ENCODE measurements around the gene JAZF1. TPM values are rescaled to one million over a fixed set of nuclear protein-coding genes. Genes with fewer than 3 reads are reported as not detected.

Gene JAZF1
- polyA plus RNA-seq, 2 donors = 1.6 to 3.5 TPM

- Histone ChIP-seq H3K36me3 (ENCODE audit: control insufficient read depth in 2 of 2, insufficient read depth in 2 of 2, low read length in 1 of 2) (no peaks in the 10 kb centered on the region), H3K9me3 (ENCODE audit: control insufficient read depth in 2 of 2, insufficient read depth in 1 of 2, low read depth in 1 of 2, low read length in 1 of 2) (no peaks in the 10 kb centered on the region), H3K27me3 (ENCODE audit: control insufficient read depth in 1 of 2, insufficient read depth in 2 of 2, low read length in 2 of 2) (no peaks in the 10 kb centered on the region), H3K4me1 (ENCODE audit: control insufficient read depth in 2 of 2, insufficient read depth in 2 of 2, low read length in 1 of 2) (no peaks in the 10 kb centered on the region), H3K4me3 (ENCODE audit: low read depth in 1 of 2, low read length in 2 of 2) (no peak overlapping the region), H3K27ac (ENCODE audit: low read depth in 2 of 2, low read length in 1 of 2) (no peak overlapping the region)
- WGBS, 2 donors = 84% methylated on average over 2 of the region's 2 CpGs
Observed at GRCh38 chr7:27808626-27809025, 372.0 kb downstream of the JAZF1 start.

GRCh38 chr7:27804139-27804538, 376.5 kb downstream of the JAZF1 start:
- 83 to 85% methylated on average over 3 of the region's 3 CpGs for WGBS, 2 donors
- Histone ChIP-seq H3K9me3 (ENCODE audit: control insufficient read depth in 2 of 2, insufficient read depth in 1 of 2, low read depth in 1 of 2, low read length in 1 of 2) (no peaks in the 10 kb centered on the region), H3K27me3 (ENCODE audit: control insufficient read depth in 1 of 2, insufficient read depth in 2 of 2, low read length in 2 of 2) (no peaks in the 10 kb centered on the region), H3K4me3 (ENCODE audit: low read depth in 1 of 2, low read length in 2 of 2) (no peak overlapping the region), H3K4me1 (ENCODE audit: control insufficient read depth in 2 of 2, insufficient read depth in 2 of 2, low read length in 1 of 2) (no peaks in the 10 kb centered on the region), H3K27ac (ENCODE audit: low read depth in 2 of 2, low read length in 1 of 2) (no peak overlapping the region), H3K36me3 (ENCODE audit: control insufficient read depth in 2 of 2, insufficient read depth in 2 of 2, low read length in 1 of 2) (no peaks in the 10 kb centered on the region)

DNA sequence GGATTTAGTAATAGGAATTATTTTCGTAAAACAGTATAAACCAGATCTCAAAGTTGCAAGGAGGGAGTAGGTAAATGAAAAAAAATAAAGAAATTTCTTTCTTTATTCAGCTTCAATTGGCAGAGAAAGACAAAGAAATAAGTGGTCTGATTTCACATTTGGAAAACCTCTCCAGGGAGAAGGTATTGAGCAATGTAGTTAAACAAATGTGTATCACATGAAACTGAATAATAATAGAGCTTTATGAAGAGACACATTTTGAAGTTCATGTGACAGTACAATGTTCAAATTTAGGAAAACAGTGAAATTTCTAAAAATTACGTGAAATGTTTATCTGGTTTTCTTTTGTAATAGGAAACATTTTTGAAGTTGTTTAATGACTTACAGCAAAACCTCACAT, 377.6 kb downstream of the JAZF1 start:
- WGBS, 2 donors = 91 to 93% methylated on average over 2 of the region's 2 CpGs
- Histone ChIP-seq H3K27ac (ENCODE audit: low read depth in 2 of 2, low read length in 1 of 2) (no peak overlapping the region), H3K36me3 (ENCODE audit: control insufficient read depth in 2 of 2, insufficient read depth in 2 of 2, low read length in 1 of 2) (no peaks in the 10 kb centered on the region)

GRCh38 chr7:27799212-27799611, 381.4 kb downstream of the JAZF1 start:
- no peaks in the 10 kb centered on the region for H3K27me3 ChIP-seq (ENCODE audit: control insufficient read depth in 1 of 2, insufficient read depth in 2 of 2, low read length in 2 of 2)
- no peak overlapping the region for H3K4me3 ChIP-seq (ENCODE audit: low read depth in 1 of 2, low read length in 2 of 2)
- no peaks in the 10 kb centered on the region for H3K36me3 ChIP-seq (ENCODE audit: control insufficient read depth in 2 of 2, insufficient read depth in 2 of 2, low read length in 1 of 2)
- H3K9me3 ChIP-seq (ENCODE audit: control insufficient read depth in 2 of 2, insufficient read depth in 1 of 2, low read depth in 1 of 2, low read length in 1 of 2) = no peaks in the 10 kb centered on the region
- no peak overlapping the region for H3K27ac ChIP-seq (ENCODE audit: low read depth in 2 of 2, low read length in 1 of 2)
- 96% methylated on average over 2 of the region's 2 CpGs for WGBS, 2 donors
- H3K4me1 ChIP-seq (ENCODE audit: control insufficient read depth in 2 of 2, insufficient read depth in 2 of 2, low read length in 1 of 2) = no peaks in the 10 kb centered on the region

More for the DNA sequence above, 377.6 kb downstream of the JAZF1 start:
- H3K27me3 ChIP-seq (ENCODE audit: control insufficient read depth in 1 of 2, insufficient read depth in 2 of 2, low read length in 2 of 2) = no peaks in the 10 kb centered on the region
- H3K4me1 ChIP-seq (ENCODE audit: control insufficient read depth in 2 of 2, insufficient read depth in 2 of 2, low read length in 1 of 2) = no peaks in the 10 kb centered on the region
- no peak overlapping the region for H3K4me3 ChIP-seq (ENCODE audit: low read depth in 1 of 2, low read length in 2 of 2)
- no peaks in the 10 kb centered on the region for H3K9me3 ChIP-seq (ENCODE audit: control insufficient read depth in 2 of 2, insufficient read depth in 1 of 2, low read depth in 1 of 2, low read length in 1 of 2)

- H3K9me3 ChIP-seq (ENCODE audit: control insufficient read depth in 2 of 2, insufficient read depth in 1 of 2, low read depth in 1 of 2, low read length in 1 of 2) = no peaks in the 10 kb centered on the region
- H3K4me3 ChIP-seq (ENCODE audit: low read depth in 1 of 2, low read length in 2 of 2) = no peak overlapping the region
- 94 to 95% methylated on average over 1 of the region's 1 CpG for WGBS, 2 donors
- H3K4me1 ChIP-seq (ENCODE audit: control insufficient read depth in 2 of 2, insufficient read depth in 2 of 2, low read length in 1 of 2) = no peaks in the 10 kb centered on the region
- no peaks in the 10 kb centered on the region for H3K27me3 ChIP-seq (ENCODE audit: control insufficient read depth in 1 of 2, insufficient read depth in 2 of 2, low read length in 2 of 2)
- H3K36me3 ChIP-seq (ENCODE audit: control insufficient read depth in 2 of 2, insufficient read depth in 2 of 2, low read length in 1 of 2) = no peaks in the 10 kb centered on the region
- no peak overlapping the region for H3K27ac ChIP-seq (ENCODE audit: low read depth in 2 of 2, low read length in 1 of 2)
Observed at GRCh38 chr7:27795977-27796376, 384.6 kb downstream of the JAZF1 start.

DNA sequence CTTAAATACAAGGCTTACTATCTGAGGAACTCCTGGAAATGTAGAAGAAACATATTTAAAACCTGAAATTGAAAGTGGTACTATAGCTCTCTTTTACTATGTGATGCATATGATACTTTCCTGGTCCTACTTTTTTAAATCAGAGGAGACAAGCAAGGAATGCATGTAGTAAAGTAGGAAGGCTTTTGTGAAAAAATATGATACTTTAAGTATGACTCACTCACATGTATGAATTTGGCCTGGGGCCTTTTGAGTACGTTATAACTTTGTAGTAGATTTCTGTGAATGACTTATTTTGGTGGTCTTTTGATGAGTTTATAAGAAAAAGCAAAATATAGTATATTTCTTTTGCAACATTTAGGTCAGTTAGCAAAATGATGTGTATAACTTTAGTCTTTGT, 386.8 kb downstream of the JAZF1 start:
- H3K27ac ChIP-seq (ENCODE audit: low read depth in 2 of 2, low read length in 1 of 2) = no peak overlapping the region
- H3K9me3 ChIP-seq (ENCODE audit: control insufficient read depth in 2 of 2, insufficient read depth in 1 of 2, low read depth in 1 of 2, low read length in 1 of 2) = no peaks in the 10 kb centered on the region
- H3K36me3 ChIP-seq (ENCODE audit: control insufficient read depth in 2 of 2, insufficient read depth in 2 of 2, low read length in 1 of 2) = no peaks in the 10 kb centered on the region
- no peaks in the 10 kb centered on the region for H3K27me3 ChIP-seq (ENCODE audit: control insufficient read depth in 1 of 2, insufficient read depth in 2 of 2, low read length in 2 of 2)
- no peaks in the 10 kb centered on the region for H3K4me1 ChIP-seq (ENCODE audit: control insufficient read depth in 2 of 2, insufficient read depth in 2 of 2, low read length in 1 of 2)
- WGBS, 2 donors = 38 to 47% methylated on average over 1 of the region's 1 CpG
- no peak overlapping the region for H3K4me3 ChIP-seq (ENCODE audit: low read depth in 1 of 2, low read length in 2 of 2)

DNA sequence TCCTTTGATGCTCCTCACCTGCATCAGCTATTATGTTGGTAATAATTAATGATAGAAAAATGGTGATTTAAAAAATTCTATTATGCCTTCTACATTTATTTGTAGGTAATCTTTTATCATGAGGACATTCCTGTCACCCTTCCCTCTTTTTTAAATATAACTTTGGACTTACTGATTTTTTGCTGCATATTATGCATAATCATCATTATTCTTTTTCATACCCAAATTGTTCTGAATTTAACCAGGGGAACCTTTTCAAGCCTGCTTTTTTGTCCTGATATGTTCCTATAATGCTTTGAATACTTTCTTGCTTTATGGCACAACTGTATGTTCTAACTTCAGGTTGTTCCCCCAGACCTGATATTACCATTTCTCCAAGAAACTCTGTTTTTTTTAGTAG, 392.2 kb downstream of the JAZF1 start:
- H3K27ac ChIP-seq (ENCODE audit: low read depth in 2 of 2, low read length in 1 of 2) = no peak overlapping the region
- peaks cover 3% of the 10 kb centered on the region in 2 donors for H3K36me3 ChIP-seq (ENCODE audit: control insufficient read depth in 2 of 2, insufficient read depth in 2 of 2, low read length in 1 of 2)
- H3K9me3 ChIP-seq (ENCODE audit: control insufficient read depth in 2 of 2, insufficient read depth in 1 of 2, low read depth in 1 of 2, low read length in 1 of 2) = no peaks in the 10 kb centered on the region
- H3K4me1 ChIP-seq (ENCODE audit: control insufficient read depth in 2 of 2, insufficient read depth in 2 of 2, low read length in 1 of 2) = no peaks in the 10 kb centered on the region
- H3K27me3 ChIP-seq (ENCODE audit: control insufficient read depth in 1 of 2, insufficient read depth in 2 of 2, low read length in 2 of 2) = no peaks in the 10 kb centered on the region
- no peak overlapping the region for H3K4me3 ChIP-seq (ENCODE audit: low read depth in 1 of 2, low read length in 2 of 2)

DNA sequence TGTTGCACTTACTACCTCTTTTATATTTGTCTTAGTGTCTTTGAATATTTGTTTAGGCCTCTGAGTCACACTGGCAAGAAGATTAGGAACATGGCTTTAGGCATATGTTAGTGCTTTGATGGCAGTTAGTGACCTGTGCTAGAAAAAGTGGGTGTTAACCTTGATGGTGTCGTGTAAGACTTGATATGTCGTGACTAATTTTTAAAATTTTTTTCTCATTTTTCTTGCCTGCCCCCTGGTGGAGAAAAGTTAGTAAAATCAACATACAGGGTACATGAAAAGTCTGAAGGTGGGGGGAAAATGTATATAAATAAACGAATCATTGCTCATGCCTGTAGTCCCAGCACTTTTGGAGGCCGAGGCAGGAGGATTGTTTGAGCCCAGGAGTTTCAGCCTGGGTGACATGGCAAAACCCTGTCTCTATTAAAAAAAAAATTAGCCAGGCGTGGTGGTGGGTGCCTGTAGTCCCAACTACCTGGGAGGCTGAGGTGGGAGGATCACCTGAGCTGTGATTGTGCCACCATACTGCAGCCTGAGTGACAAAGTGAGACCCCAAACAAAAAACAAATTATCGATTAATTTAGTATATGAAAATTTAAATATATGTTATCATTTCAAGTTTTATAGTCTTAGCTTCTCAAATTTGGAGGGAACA, 396.1 kb downstream of the JAZF1 start:
- Histone ChIP-seq H3K4me1 (ENCODE audit: control insufficient read depth in 2 of 2, insufficient read depth in 2 of 2, low read length in 1 of 2) (no peaks in the 10 kb centered on the region), H3K27me3 (ENCODE audit: control insufficient read depth in 1 of 2, insufficient read depth in 2 of 2, low read length in 2 of 2) (no peaks in the 10 kb centered on the region), H3K36me3 (ENCODE audit: control insufficient read depth in 2 of 2, insufficient read depth in 2 of 2, low read length in 1 of 2) (peaks cover 3% of the 10 kb centered on the region in 2 donors), H3K4me3 (ENCODE audit: low read depth in 1 of 2, low read length in 2 of 2) (no peak overlapping the region), H3K9me3 (ENCODE audit: control insufficient read depth in 2 of 2, insufficient read depth in 1 of 2, low read depth in 1 of 2, low read length in 1 of 2) (no peaks in the 10 kb centered on the region), H3K27ac (ENCODE audit: low read depth in 2 of 2, low read length in 1 of 2) (no peak overlapping the region)
- WGBS, 2 donors = 55 to 58% methylated on average over 6 of the region's 6 CpGs

DNA sequence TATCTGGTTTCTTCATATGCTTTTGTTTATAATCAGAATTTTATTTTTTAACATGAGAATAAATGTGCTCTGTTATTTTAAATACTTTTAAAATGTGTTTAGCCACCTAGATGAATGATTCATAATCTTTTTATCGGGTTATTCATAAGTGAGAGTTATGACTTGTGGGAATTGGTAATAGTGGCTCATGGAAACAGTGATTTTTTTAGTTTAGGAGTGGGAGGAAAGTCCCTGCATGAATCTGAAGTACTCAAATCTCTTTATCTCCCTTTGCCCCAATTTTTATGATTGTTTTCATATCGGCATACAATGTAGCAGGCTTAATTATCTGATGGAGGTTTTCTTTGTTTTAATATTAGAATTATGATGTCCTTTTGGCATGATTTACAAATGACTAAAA, 397.7 kb downstream of the JAZF1 start:
- no peak overlapping the region for H3K4me3 ChIP-seq (ENCODE audit: low read depth in 1 of 2, low read length in 2 of 2)
- H3K36me3 ChIP-seq (ENCODE audit: control insufficient read depth in 2 of 2, insufficient read depth in 2 of 2, low read length in 1 of 2) = peaks cover 3% of the 10 kb centered on the region in 2 donors
- WGBS, 2 donors = 48 to 64% methylated on average over 2 of the region's 2 CpGs
- H3K9me3 ChIP-seq (ENCODE audit: control insufficient read depth in 2 of 2, insufficient read depth in 1 of 2, low read depth in 1 of 2, low read length in 1 of 2) = no peaks in the 10 kb centered on the region
- H3K27ac ChIP-seq (ENCODE audit: low read depth in 2 of 2, low read length in 1 of 2) = no peak overlapping the region
- no peaks in the 10 kb centered on the region for H3K27me3 ChIP-seq (ENCODE audit: control insufficient read depth in 1 of 2, insufficient read depth in 2 of 2, low read length in 2 of 2)
- H3K4me1 ChIP-seq (ENCODE audit: control insufficient read depth in 2 of 2, insufficient read depth in 2 of 2, low read length in 1 of 2) = no peaks in the 10 kb centered on the region

DNA sequence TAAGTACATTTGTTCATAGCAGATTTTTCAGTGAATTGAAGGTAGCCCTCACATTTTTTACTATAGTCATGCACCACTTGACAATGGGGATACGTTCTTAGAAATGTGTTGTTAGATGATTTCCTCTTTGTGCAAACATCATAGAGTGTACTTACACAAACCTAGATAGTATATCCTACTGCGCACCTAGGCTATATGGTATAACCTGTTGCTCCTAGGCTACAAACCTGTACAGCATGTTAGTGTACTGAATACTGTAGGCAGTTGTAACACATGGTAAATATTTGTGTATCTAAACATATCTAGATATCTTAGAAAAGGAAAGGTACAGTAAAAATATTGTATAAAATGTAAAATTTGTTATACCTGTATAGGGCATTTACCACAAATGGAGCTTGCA, 399.4 kb downstream of the JAZF1 start:
- Histone ChIP-seq H3K27ac (ENCODE audit: low read depth in 2 of 2, low read length in 1 of 2) (no peak overlapping the region), H3K36me3 (ENCODE audit: control insufficient read depth in 2 of 2, insufficient read depth in 2 of 2, low read length in 1 of 2) (peaks cover 3% of the 10 kb centered on the region in 2 donors), H3K27me3 (ENCODE audit: control insufficient read depth in 1 of 2, insufficient read depth in 2 of 2, low read length in 2 of 2) (no peaks in the 10 kb centered on the region), H3K9me3 (ENCODE audit: control insufficient read depth in 2 of 2, insufficient read depth in 1 of 2, low read depth in 1 of 2, low read length in 1 of 2) (no peaks in the 10 kb centered on the region), H3K4me1 (ENCODE audit: control insufficient read depth in 2 of 2, insufficient read depth in 2 of 2, low read length in 1 of 2) (no peaks in the 10 kb centered on the region), H3K4me3 (ENCODE audit: low read depth in 1 of 2, low read length in 2 of 2) (no peak overlapping the region)
- WGBS, 2 donors = 95 to 97% methylated on average over 2 of the region's 2 CpGs
